ENCODE data around the gene SPNS2.

The SPNS2 gene

DNA sequence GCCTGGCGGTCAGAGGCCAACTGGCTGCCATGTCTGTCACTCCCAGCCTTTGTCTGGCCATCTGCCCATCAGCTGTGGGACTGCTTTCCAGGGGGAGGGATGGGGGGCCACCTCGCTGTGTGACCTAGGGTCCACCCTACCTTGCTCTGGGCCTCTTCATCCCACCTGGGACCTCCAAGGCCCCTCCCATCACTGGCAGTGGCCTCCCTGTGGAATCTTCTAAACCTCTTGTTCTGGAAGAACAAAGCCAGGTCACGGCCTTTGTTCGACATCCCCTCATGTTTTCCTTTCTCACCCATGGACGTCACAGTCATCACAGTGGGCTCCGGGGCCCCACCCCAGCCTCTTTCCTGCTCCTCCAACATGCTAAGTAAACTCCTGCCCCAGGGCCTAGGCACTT is 24.0 kb downstream of the SPNS2 start:
- no peak for DNase-seq

DNA sequence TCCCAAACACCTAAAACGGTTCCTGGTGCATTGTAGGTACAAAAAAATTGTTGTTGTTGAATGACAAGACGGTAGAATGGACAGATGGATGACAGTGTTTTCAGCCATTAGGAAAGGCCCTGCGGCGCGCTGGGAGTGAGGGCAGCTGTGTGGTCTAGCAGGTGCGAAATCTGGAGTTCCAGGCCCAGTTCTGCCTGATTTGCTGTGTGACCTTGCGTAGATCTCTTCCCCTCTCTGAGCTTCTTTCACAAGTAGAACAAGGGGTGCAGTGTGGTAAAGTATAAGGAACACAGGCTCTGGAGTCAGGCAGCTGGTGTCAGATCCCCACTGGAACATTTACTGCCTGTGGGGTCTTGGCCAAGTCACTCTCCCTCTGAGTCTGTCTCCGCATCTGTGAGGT is 25.3 kb downstream of the SPNS2 start:
- DNase-seq = no peak

DNA sequence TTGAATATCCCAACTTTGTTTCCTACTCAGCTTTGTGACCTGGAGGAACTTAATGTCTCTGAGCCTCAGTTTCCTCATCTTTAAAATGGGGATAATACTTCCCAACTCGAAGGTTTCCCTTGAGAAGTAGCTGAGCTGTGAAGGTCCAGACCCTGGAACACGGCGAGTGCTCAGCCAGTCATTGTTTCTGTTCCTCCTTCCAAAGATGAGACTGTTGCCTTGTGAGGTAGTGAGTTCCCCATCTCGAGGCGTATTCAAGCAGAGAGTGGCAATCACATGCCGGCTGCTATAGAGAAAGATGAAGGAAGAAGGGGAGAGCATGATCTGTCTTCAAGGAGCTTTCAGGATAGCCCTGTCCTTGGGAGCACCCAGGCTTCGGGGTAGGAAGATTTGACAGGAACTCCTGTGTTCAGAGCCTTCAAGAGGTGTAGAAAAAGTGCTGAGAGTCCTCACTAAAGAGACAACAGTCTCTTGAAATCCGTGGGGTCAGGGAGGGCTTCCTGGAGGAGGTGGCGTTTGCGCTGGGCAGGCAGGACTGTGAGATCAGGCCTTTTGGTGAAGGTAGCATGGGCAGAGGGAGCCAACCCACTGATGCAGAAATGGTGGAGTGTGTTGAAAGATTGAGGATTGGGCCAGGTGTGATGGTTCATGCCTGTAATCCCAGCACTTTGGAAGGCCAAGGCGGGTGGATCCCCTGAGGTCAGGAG is 27.2 kb downstream of the SPNS2 start:
- DNase-seq = no peak

DNA sequence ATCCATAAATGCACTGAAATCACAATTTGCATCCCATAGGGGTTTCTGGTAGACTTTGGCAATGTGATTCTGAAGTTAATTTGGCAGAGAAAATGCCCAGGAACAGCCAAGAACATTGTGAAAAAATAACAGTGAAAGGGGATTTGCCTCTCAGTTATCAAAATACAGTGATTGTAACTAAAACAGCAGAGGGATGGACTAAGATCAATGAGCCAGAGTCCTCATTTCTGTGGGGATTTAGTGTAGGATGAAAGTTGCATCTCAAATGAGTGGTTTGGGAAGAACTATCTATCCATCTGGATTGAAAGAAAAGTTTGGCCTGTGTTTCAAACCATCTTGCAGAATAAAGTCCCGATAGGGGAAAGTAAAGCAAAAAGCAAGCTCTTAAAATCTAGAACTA is 28.5 kb downstream of the SPNS2 start:
- DNase-seq = no peak

DNA sequence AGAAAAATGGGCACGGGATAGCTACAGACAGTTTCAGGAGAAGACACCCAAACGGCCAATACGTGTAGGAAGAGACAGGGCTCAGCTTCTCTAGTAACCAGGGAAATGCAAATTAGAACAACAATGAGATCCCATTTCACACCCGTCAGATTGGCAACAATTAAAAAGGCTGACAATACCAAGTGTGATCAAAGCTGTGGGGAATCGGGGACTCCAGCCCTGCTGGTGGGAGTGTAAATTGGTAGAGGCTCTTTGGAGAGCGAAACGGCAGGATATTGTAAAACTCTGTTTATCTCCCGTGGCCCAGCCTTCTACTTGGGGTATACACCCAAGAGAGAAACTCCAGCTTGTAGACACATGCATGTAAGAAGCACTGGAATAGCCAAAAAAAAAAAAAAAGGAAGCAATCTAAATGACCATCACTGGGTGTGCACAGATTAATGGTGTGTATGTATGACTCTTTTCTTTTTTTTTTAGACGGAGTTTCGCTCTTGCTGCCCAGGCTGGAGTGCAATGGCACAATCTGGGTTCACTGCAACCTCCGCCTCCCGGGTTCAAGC is 29.0 kb downstream of the SPNS2 start:
- no peak for DNase-seq

DNA sequence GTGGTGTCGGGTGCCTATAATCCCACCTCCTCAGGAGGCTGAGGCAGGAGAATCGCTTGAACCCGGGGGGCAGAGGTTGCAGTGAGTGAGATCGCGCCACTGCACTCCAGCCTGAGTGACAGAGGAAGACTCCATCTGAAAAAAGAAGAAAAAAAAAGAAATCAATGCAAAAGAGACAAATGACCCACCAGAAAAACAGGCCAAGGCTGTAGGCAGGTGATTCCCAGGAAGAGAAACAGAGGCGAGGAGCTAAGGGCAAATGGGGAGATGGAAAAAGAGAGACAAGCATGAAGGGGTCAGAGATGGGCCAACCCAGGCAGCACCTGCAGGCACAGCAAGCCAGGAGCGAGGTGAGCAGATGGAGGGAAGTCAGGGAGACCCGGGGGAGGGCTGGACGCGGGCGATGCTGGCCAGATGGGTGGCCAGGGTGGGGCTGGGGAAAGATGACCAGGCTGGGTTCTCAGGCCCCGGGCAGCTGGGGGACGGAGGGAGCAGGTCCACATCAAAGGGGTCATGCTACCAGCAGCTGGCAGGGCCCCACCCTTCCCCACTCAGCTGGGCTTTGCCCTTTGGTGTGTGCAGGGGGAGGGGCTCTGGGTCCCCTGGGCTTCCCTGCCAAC is 31.0 kb downstream of the SPNS2 start:
- no peak for DNase-seq

DNA sequence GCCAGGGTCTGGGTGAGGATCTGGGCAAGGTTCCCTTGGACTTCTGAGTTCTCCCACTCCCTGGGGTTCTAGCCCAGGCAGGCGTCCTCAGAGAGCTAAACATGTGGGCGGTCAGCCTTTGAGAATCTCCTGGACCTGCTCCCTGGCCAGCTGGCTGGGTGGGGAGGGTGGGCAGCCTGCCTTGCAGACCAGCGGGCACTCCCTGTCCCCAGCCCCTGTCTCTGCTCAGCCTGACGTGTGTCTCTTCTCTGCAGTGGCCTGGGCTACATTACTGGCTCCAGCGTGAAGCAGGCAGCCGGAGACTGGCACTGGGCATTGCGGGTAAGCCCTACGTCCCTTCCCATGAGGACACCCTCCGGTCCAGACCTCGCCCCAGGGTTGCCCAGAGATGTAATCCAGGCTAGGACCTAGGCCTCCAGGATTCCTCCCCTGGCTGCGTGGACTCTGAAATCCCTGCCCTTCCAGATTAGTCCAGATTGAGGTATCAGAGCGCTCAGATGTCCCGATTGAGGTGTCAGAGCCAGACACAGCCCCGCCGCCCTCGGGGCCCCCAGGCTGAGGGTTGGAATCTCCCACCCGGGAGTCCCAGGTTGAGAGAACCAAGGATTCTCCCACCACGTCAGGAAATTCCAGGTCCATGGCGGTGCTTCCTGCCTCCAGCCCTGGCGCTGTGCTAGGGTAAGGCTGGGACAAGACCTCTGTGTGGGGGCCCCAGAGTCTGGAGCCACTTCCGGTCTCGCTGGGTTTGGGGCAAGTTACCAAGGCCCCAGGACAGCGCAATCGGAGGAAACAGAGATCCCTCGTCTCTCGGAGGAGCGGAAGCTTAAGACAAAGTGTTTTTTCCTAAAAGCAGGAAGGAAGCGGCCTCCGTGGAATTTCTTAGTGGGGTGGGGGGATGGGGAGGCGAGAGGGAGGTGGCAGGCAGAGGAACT is 32.4 kb downstream of the SPNS2 start:
- DNase-seq = no peak

DNA sequence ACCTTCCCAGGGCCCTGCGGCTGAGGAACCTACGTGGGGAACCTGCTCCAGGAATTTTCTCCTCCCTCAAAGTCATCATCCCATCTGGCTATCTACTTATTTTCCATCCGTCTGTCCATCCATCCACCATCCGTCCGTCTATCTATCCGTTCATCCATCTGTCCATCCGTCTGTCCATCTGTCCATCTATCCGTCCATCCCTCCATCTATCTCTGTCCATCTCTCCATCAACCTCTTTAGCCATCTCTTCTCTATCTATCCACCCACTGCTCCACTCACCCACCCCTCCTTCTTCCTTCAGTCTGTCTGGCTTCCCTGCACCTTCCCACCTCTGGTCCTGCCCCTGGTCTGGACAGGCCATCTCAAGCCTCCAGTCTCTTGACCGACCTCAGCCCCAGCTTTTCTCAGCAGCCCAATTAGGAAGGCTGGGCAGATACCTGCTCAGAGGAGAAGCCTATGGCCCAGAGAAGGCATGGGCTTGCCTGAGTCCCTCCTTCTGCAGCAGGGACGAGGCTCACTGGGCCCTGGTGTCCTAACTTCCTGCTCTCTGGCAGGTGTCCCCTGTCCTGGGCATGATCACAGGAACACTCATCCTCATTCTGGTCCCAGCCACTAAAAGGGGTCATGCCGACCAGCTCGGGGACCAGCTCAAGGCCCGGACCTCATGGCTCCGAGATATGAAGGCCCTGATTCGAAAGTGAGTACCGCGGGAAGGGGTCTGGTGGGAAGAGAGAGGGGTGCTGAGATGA is 33.5 kb downstream of the SPNS2 start:
- no peak for DNase-seq

DNA sequence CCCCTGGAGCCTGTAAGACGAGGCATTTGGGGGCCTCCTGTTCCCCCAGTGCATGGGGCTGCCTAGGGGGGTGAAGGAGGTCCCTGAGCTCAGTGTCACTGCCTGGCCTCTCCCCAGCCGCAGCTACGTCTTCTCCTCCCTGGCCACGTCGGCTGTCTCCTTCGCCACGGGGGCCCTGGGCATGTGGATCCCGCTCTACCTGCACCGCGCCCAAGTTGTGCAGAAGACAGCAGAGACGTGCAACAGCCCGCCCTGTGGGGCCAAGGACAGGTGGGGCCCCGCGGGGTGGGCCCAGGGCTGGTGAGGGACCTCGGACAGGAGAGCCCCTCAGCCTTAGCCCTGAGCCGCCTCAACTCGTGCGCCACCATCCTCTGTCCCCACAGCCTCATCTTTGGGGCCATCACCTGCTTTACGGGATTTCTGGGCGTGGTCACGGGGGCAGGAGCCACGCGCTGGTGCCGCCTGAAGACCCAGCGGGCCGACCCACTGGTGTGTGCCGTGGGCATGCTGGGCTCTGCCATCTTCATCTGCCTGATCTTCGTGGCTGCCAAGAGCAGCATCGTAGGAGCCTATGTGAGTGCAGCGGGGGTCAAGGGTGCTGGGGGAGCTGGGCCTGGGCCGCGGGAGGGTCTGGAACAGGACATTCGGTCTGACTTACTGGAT is 34.3 kb downstream of the SPNS2 start:
- no peak for DNase-seq

DNA sequence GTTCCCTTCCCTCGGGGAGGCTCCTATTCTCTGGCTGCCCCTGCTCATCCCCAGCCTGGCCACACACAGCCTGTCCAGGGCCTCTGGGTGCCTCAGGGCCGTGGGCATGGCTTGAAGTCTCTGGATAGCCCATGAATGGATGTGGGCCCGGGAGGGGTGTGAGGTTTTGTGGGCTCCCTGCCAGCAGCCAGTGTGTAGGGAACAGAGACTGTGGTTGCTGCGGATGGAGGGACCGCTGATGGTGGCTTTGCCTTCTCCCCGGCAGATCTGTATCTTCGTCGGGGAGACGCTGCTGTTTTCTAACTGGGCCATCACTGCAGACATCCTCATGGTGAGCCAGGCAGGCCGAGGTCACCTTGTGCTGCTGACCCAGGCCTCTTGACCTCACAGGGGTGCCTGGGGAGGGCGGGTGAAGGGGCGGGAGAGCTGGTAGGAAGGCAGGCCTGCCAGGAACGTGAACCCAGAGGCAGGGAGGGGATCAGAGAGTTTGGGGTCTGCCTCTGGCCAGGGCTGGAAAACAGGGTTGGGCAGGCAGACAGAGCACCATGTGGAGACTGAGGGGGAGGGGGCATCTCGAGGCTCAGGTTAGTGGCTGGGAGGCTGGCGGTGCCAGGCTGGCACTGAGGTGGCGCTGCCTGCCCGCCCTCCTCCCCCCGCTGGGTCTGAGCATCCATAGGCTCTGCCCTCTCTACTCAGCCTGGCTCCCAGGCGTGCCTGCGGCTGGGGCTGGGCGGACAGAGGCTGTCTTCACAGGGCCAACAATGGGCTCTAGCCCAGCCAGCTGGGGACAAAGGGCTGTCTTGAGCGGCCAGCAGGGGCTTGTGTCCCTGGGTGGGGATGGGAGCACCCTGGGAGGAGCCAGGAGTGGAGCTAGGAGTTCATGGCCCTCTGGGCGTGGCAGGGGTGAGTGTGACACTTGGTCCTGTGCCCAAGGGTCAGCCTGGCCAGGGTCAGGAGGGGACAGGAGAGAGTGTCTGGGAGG is 35.1 kb downstream of the SPNS2 start:
- DNase-seq = no peak

DNA sequence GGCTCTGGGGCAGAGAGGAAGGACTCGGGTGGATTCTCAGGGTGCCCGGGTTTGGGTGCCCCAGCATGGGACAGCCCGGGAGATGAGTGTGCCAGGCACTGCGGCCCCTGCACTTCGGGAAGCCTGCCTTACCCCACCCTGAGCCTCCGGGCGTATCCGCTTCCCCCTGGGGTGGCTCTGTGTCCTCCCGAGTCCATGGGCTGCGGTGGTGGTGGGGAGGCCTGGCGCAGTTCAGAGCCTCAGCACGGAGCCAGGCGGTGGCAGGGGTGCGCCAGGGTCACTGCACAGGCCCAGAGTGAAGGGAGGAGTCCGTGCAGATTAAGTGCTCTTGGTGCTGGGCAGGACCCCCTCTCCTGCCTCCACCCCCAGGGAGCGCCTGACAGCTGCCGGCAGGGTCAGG is 35.8 kb downstream of the SPNS2 start:
- DNase-seq = no peak

DNA sequence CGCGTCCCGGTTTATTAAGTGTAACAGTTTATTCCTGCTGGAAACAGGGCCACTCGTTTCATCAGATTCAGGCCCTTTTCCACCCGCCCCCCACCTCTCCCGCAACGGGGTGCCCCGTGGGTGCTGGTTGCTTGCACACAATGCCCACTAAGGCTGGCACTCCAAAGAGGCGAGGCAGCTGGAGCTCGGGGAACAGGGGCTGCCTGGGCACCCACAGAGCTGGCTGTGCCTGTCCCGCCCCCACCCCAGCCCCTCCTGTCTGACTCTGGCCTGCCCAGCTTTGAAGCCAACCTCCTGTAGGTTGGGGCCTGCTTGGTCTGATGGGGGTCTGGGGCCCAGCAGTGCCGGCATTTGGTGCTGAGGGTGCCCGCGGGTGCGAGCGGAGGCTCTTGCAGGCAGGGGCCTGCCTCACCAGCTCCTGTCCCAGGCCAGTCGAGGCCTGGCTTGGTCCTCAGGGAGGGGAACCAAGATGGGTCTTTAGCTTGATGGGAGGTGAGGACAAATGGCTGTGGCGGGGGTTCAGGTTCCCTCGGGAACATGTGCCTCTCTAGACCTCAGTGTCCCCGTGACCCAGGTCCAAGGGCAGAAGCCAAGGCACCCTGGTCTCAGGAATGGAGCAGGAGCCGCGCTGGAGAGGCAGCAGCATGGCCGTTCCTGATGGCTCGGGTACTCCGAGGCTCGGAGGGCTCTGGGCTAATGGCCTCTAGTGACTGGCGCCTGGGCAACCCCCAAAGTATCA is 36.4 kb downstream of the SPNS2 start:
- DNase-seq = no peak

DNA sequence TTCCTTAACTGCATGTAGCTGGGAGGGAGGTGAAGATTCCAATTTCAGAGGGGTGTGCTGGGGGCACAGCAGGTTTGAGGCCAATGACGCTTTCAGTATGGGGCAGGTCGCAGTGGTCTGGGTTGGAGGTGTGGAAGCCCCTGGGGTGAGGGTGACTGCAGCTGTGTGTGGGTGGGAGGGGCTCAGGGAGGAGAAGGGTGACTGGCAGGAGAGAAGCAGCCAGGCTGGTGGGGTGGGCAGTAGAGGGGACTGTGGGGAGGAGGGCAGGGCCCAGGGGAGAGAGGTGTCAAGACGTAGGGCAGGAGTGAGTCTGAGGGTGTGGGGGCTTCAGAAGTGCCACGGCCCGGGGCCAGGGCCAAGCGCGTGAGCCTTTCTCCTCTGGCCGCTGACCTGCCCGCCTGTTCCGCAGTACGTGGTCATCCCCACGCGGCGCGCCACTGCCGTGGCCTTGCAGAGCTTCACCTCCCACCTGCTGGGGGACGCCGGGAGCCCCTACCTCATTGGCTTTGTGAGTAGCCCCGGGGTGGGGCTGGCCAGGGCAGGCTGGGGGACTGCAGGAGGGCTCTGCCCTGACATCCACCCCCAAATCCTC is 37.1 kb downstream of the SPNS2 start:
- DNase-seq = no peak

DNA sequence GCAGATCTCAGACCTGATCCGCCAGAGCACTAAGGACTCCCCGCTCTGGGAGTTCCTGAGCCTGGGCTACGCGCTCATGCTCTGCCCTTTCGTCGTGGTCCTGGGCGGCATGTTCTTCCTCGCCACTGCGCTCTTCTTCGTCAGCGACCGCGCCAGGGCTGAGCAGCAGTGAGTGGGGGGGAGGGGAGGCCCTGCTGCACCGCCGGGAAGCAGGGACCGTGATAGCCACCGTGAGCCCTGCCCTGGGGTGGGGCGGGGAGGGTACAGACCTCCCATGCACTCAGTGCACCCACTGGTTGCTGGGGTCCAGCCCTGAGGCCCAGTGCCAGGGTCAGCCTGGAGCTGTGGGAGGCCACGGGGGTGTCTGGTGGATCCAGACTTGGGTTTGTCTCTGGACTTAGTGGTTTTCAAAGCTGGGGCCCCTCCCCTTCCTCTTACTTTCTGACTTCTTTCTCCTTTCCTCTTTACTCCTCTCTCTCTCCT is 37.6 kb downstream of the SPNS2 start:
- DNase-seq = no peak

DNA sequence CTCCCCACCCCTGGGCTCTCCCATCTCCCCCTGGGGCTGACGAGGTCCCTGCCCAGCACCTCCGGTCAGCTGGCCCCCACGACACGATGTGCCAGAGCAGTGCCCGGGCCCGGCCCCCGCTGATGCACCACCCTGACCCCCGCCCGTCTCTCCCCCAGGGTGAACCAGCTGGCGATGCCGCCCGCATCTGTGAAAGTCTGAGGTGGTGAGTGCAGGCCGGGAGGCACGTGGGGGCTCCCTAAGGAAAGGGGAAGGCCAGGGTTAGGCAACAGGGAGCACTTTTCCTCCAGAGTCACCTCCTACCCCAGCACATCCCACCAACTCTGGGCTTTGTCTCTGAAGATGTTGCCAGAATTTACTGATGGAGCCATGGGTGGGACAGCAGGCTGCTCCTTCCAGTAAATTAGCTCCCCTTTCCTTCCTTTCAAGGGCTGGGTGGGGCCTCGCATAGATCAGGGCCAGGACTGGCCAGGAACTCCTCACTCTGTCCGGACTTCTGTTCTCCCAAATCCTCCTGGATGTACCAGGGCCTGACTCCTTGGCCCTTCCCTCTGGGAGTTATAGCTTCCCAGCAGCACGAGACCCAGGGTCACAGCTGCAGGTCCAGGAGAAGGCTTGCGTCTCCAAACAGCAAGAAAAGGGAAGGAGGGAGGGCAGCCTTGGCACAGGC is 38.2 kb downstream of the SPNS2 start:
- DNase-seq = no peak

DNA sequence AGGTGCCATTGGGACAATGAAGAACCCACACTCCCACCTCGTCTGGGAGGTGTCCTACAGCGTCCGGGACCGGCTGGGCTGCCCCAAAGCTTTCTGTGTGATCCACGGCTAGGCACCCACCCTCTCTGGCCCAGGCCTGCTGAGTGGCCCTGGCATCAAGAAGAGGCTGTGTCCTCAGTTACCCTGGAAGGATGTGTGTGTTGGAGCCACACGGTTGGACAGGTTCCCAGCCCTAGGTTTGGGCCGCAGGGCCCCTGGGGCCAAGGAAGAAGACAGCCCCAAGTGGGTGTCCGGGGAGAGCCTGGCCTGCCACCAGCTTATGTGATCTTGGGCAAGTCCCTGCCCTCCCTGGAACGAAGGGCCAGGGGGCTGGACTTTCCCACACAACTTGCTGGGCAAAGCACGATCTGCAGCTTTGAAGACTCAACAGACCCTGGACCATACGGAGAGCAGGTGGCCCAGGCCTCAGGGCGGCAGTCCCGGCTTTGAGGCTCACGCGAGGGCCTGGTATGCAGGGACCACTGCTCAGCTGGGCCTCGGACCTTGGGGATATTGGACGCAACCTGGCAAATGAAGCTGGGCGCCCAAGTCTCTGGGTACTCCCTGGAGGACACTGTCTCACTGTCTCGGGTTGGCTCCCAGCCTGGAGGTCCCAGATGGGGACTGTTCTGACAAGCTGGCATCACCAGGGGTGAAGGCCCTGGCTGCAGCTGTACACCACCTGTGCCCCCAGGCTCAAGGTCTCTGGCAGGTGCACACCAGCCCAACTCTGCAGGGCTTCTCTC is 39.0 kb downstream of the SPNS2 start:
- no peak for DNase-seq

DNA sequence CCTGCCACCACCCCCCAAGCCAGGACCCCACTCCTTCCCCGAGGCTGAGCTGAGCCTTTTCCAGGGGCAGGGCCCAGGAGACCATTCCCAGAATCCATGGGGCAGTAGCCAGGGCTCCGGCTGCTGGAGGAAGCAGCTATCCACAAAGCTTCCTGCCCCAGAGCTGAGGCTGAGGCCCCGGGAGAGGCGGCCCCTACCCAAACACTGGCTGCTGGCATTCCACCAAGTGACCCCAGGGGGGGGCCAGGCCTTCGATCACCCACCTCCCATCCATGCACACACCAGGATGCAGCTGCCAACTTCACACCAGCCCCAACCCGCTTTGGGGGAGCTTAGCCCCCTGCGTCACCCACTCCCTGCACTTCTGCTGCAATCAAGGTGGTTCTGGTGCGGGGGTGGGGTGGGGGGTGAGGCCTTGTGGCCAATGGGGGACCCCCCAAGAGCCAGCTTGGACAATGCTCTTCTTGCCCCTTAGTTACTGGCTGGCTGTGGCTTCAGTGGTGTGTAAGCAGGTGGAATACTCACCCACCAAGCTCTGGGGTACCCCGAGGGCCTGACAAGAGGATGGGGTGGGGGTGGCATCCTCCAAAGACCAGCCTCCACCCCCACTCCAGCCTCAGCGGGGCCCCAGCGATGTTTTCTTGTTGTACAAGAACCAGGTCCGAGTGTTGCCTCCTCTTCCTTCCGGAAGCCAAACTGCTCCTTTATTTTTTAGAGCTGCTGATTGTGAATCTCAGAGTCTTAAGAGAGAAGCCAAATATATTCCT is 39.7 kb downstream of the SPNS2 start:
- no peak for DNase-seq
